Cerebellar cortex (tissue), 1 donor: ENCODE data around the gene CCDC141.

ENCODE experiments used
- DNase-seq: peaks from one replicate; pipeline ENCODE4 v3.0.0-alpha.2; 2015; ENCODE audit warnings: low spot score

The CCDC141 gene

GRCh38 chr2:178978667-178979066, 71.3 kb downstream of the CCDC141 start:
- DNase-seq = no peak

- DNase-seq = no peak
Observed at GRCh38 chr2:178976351-178976750, 73.6 kb downstream of the CCDC141 start.

GRCh38 chr2:178962805-178963433, 87.0 kb downstream of the CCDC141 start:
- DNase-seq = no peak

DNA sequence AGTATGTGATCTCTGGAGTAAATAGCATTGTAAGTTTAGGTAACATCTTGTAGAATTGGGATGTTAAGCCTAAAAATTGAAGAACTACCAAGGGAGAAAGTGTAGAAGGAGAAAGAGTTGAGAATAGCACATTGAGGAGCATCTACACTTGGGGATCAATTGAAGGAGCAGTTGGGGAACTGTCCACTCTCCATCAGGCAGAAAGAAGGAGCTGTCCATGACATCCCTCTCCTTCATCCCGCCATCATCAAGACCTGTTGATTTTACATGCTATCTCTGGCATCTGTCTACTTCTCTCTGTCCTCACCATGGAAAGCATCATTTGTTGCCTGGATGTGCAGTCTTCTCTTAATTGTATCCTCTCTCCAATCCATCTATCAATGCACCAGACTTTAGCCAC, 87.8 kb downstream of the CCDC141 start:
- no peak for DNase-seq

DNA sequence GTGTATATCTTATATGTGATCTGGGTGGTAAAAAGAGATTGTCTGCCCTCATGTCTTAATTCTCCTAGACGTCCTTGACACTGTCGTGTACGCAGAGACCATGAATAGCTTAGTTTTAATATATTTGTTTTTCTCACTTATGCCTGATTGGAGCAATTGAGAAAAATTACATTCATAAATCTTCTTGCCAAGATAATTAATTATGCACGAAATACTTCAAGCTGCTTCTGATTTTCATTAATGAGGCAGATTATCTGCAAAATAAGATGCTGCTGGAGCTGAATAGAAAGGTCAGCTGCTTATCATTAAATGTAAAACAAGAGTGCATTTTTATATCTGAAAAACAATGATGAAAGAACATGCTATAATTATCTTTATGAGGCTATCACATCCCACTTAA, 95.9 kb downstream of the CCDC141 start:
- no peak for DNase-seq

- no peak for DNase-seq
Observed at GRCh38 chr2:178951266-178952006, 98.5 kb downstream of the CCDC141 start.

DNA sequence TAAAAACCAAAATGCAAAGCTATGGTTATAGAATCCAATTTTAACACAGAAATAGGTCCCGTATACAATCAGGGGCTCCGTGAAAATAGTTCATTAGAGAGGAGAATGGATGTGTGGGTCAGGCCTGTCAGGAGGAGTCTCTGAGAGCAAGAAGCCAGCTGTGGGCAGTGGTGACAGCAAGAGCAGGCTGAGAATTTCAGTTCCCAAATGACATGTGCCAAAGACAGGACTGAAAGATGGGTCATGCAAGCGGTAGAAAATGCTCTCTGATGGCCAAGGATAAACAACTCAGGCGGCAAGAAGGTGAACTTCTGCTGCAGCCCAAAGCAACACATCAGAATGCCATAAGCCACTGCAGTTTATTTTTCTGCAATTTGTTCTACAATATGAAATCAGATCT, 100.4 kb downstream of the CCDC141 start:
- no peak for DNase-seq

- no peak for DNase-seq
Observed at GRCh38 chr2:178949151-178949550, 100.8 kb downstream of the CCDC141 start.

DNA sequence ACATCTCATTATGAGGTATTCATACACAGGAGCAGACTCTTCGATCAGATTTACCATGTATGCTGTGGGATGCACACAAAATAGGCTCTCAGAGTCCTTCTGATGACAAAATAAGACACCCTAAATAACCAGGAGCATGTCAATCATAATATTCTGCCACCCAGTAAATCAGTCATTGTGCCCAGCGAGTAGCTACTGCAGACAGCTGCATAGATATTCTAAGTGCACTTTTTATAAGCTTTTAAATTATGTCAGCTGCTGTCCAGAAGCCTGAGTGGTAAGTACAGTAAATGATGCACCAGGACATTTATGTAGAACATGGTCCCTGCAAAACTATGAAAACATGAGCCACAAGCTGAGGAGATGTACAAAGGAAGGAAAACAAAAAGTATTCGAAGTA, 102.9 kb downstream of the CCDC141 start:
- no peak for DNase-seq

GRCh38 chr2:178946494-178946893, 103.4 kb downstream of the CCDC141 start:
- DNase-seq = no peak

DNA sequence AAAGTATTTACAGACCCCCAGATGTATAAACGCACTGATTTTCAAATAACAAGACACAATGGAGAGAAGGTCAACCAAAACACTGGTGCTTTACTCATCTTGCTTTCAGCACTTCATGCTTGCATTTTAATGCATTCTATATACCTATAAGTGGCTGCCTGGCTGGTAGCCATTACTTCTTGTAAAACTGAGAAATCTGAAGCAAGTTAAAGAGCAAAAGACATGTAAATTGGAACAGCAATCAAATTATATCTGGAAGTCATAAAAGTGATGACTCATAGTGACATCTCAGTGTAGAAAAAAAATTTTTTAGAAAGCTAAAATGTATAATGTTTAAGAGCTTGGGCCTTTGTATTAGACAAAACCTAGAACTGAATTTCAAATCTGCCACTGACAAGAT, 106.2 kb downstream of the CCDC141 start:
- DNase-seq = no peak

DNA sequence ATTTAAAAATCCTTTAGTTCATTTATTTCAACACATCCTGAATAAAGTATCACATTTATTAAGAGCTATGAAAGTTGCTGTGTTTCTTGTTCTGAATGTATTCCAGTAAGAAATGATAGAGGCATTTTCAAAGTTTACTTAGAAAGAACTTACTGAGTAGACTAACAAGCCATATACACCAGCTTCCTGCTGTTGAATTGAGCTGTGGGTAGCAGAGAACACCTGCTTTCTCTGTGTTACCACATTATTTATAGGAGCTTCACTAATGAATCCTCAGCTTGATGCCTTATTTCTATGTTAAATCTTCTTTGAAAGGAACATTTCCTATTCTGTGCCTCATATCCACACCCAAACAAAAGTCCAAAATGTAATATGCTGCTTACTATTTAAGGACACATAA, 115.4 kb downstream of the CCDC141 start:
- no peak for DNase-seq

DNA sequence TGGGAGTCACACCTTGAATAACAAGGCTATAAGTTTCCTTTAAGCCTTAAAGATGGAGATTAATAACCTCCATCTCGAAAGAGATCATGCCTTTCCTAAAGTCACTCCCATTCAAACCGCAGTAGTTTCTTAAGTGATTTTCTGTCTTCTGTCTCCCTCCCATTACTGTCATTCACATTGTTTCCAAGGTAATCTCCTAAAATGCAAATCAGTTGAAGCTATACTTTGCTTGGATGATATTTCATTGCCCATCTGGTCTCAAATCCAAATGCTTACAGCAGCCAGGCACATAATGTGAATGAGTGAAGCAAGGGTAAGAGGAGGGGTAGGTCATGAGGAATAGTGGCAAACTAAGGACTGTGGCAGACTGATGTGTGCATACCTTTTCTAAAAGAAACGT, 116.4 kb downstream of the CCDC141 start:
- DNase-seq = no peak

GRCh38 chr2:178928077-178928476, 121.9 kb downstream of the CCDC141 start:
- DNase-seq = no peak

GRCh38 chr2:178927173-178927572, 122.8 kb downstream of the CCDC141 start:
- no peak for DNase-seq

- DNase-seq = no peak
Observed at GRCh38 chr2:178924817-178925216, 125.1 kb downstream of the CCDC141 start.

GRCh38 chr2:178923546-178923945, 126.4 kb downstream of the CCDC141 start:
- DNase-seq = no peak

DNA sequence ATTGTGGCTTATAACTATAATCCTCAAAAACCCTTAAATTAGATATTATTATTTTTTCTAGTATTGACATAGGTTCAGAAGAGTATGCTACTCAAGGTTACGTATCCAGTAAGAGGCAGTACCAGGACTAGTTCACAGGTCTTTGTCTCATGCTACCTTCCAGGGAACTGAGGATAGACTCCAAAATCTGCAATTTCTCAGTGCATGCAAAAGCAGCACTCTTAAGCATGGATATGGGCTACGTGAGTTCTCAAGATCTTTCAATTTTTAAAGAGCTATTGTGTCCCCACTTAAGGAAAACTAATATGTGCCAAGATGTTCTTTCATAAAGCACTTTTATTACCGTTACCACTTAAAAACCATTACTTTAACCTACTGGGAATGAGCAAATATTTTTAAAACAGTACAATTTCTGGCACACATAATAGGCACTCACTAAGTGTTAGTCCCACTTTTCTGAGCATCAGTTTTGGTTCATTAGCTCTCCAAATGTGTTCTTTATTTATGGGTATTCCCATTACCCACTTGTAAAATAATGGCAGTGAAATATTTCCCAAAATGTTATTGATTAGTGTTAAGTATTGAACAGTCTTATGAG, 128.9 kb downstream of the CCDC141 start:
- DNase-seq = no peak

- no peak for DNase-seq
Observed at GRCh38 chr2:178917555-178917954, 132.4 kb downstream of the CCDC141 start.

GRCh38 chr2:178915423-178916173, 134.3 kb downstream of the CCDC141 start:
- no peak for DNase-seq

DNA sequence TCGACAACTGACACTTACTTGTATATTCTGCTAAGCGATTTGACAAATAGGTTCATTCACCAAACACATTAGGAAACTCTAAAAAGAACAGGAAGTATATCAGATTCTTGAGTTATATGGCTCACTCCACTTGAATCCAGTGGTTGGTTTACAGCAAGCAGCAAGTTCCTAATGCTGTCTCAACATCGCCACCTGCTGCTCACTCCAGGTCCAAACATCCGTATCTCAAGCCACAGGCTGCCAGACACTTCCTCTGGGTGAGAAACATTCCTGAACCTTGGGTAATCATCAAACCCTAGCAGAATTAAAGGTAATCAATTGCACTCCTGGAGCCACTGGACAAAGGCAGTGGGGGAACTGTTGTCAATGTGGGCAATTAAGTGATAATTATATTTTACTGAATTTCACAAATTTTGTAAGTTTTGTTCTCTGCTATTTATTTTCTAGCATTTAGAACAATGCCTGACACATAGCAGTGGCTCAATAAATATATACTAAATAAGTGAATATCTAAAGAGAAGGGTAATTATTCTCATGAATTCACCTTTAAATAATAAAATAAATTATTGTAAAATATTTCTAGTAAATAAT, 135.6 kb downstream of the CCDC141 start:
- DNase-seq = peak; percentile 61

GRCh38 chr2:178913049-178913441, 136.9 kb downstream of the CCDC141 start:
- DNase-seq = no peak
